ENCODE results near the gene COX6B2. TPM values are rescaled to one million over a fixed set of nuclear protein-coding genes. Genes with fewer than 3 reads are reported as not detected.

COX6B2 gene
- total RNA-seq, 3 donors from 2014 or later, result 0.73 to 1.3 TPM; not detected in 1

DNA sequence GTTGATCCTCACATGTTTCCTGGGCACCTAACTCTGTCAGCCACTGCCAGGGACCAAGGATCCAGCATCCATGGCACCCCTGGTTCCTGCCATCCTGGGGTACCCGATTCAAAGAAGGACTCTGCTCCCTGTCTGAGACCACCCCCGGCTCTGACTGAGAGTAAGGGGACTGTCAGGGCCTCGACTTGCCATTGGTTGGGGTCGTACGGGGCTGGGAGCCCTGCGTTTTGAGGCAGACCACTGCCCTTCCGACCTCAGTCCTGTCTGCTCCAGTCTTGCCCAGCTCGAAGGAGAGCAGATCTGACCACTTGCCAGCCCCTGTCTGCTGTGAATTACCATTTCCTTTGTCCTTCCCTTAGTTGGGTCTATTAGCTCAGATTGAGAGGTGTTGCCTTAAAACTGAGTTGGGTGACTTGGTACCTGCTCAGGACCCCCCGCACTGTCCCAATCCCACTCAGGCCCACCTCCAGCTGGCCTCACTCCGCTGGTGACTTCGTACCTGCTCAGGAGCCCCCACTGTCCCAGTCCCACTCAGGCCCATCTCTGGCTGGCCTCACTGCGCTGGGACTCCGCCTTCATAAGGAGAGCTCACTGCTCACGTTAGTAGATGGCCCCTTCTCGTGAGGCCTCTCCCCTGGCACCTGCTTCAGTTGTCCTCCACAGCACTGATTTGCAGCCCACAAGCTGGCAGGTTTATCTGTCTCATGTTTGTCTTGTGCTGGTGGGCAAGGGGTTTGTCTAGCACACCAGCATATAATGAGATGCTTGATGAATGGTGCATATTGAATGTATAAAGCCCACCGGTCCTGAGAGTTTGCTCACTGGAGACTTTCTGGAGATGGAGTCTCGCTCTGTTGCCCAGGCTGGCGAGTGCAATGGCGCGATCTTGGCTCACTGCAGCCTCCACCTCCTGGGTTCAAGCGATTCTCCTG is 35.1 kb upstream of the COX6B2 start:
- H3K9me3 ChIP-seq, result no peaks in the 10 kb centered on the region
- peaks cover 15 to 21% of the 10 kb centered on the region in 2 donors for H3K4me1 ChIP-seq
- peak overlapping the region in 1 of 3 donors; percentile 7 for H3K4me3 ChIP-seq
- no peak for DNase-seq (ENCODE audit: low spot score in 2 of 2)
- H3K27me3 ChIP-seq, result no peaks in the 10 kb centered on the region
- peak overlapping the region in 1 of 2 donors; percentile 35 for H3K27ac ChIP-seq
- TF ChIP-seq POLR2AphosphoS5 (IDR thresholded peaks at IDR 0.05) (no peak), POLR2A (IDR thresholded peaks at IDR 0.05) (no peak)
- TF ChIP-seq, protein P1, sequence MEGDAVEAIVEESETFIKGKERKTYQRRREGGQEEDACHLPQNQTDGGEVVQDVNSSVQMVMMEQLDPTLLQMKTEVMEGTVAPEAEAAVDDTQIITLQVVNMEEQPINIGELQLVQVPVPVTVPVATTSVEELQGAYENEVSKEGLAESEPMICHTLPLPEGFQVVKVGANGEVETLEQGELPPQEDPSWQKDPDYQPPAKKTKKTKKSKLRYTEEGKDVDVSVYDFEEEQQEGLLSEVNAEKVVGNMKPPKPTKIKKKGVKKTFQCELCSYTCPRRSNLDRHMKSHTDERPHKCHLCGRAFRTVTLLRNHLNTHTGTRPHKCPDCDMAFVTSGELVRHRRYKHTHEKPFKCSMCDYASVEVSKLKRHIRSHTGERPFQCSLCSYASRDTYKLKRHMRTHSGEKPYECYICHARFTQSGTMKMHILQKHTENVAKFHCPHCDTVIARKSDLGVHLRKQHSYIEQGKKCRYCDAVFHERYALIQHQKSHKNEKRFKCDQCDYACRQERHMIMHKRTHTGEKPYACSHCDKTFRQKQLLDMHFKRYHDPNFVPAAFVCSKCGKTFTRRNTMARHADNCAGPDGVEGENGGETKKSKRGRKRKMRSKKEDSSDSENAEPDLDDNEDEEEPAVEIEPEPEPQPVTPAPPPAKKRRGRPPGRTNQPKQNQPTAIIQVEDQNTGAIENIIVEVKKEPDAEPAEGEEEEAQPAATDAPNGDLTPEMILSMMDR (IDR thresholded peaks at IDR 0.05), result no peak
- intact Hi-C loops (cut with DNase I; ENCODE audit: low total_unique reads), result no loop called here
- H3K36me3 ChIP-seq, result no peaks in the 10 kb centered on the region

GRCh38 chr19:55387736-55388497 is 33.4 kb upstream of the COX6B2 start:
- Histone ChIP-seq H3K9me3 (no peaks in the 10 kb centered on the region), H3K4me1 (peaks cover 18 to 25% of the 10 kb centered on the region in 2 donors), H3K36me3 (no peaks in the 10 kb centered on the region), H3K27ac (peak overlapping the region; percentile 32 to 91), H3K4me3 (peak overlapping the region; percentile 77 to 89 (median 85)), H3K27me3 (no peaks in the 10 kb centered on the region)
- DNase-seq (ENCODE audit: low spot score in 2 of 2), result no peak
- no peak for TF ChIP-seq POLR2A (IDR thresholded peaks at IDR 0.05)
- TF ChIP-seq POLR2AphosphoS5 (IDR thresholded peaks at IDR 0.05), result no peak
- TF ChIP-seq, protein P1 (IDR thresholded peaks at IDR 0.05), result no peak
- intact Hi-C loops (cut with DNase I; ENCODE audit: low total_unique reads), result no loop called here

- DNase-seq (ENCODE audit: low spot score in 2 of 2), result no peak
- H3K9me3 ChIP-seq, result no peaks in the 10 kb centered on the region
- H3K36me3 ChIP-seq, result no peaks in the 10 kb centered on the region
- H3K27me3 ChIP-seq, result no peaks in the 10 kb centered on the region
- intact Hi-C loops (cut with DNase I; ENCODE audit: low total_unique reads), result no loop called here
- H3K27ac ChIP-seq, result peak overlapping the region; percentile 91 to 96
- TF ChIP-seq POLR2AphosphoS5 (IDR thresholded peaks at IDR 0.05), result no peak
- TF ChIP-seq, protein P1 (IDR thresholded peaks at IDR 0.05), result no peak
- no peak for TF ChIP-seq POLR2A (IDR thresholded peaks at IDR 0.05)
- peaks cover 18 to 25% of the 10 kb centered on the region in 2 donors for H3K4me1 ChIP-seq
- H3K4me3 ChIP-seq, result peak overlapping the region; percentile 77 to 89 (median 85)
Measured at GRCh38 chr19:55386493-55386971, 32.0 kb upstream of the COX6B2 start.

DNA sequence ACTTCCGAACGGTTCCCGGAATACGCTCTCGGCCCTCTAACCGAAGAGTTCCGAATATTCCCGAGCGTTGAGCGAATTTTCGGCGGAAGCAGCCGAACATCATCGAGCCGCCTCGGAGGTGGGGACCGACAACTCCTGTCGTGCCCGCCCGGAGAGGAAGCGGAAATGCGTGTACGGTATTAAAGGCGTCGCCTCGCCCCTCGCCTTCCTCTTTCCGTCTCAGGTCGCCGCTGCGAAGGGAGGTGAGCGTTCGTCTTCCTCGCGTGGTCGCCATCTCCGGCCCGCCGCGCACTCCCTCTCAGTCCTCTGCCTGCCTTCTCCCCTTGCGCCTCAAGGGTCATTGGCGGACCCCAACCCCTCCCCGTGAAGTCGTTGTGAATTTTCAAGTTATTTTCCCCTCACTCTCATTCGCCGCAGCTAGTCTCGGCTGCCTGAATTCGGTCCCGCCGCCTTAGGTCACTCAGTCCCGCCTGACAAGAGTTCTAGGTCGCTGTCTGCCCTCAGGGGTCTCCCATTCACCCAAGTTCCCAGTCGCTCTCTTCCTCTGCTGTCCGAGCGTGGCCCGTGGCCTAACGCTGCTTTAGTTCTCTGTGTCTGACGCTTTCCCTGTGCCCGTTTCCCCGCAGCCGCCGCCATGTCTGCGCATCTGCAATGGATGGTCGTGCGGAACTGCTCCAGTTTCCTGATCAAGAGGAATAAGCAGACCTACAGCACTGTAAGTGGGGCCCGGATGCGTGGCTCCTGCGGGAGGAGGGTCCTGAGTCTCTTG is 31.4 kb upstream of the COX6B2 start, which contains the start of gene RPL28:
TSS of gene RPL28 (plus strand) at position 209 of the 769 bp plus-strand sequence. CDS start at position 635, 426 bp downstream.
- Histone ChIP-seq H3K27me3 (no peaks in the 10 kb centered on the region), H3K27ac (peak within 1 kb of the TSS; percentile 91 to 96), H3K4me3 (peak within 1 kb of the TSS; percentile 77 to 89 (median 85)), H3K9me3 (no peaks in the 10 kb centered on the region), H3K36me3 (no peaks in the 10 kb centered on the region), H3K4me1 (peaks cover 18 to 25% of the 10 kb centered on the region in 2 donors)
- peak; percentile 99 to 100 (median 100) for TF ChIP-seq POLR2AphosphoS5 (IDR thresholded peaks at IDR 0.05)
- TF ChIP-seq, protein P1 (IDR thresholded peaks at IDR 0.05), result no peak
- TF ChIP-seq POLR2A (IDR thresholded peaks at IDR 0.05), result peak; percentile 96
- intact Hi-C loops (cut with DNase I; ENCODE audit: low total_unique reads), result no loop called here
- DNase-seq (ENCODE audit: low spot score in 2 of 2), result peak; percentile 98 to 99
